ENCODE results near the gene BRMS1.
A peak's percentile ranks its signal among the peaks of the same experiment; 100 is the strongest.
"Not testable (repeated sequence)": the region's sequence is repeated elsewhere in the genome, so short reads cannot be mapped to it uniquely, and the experiment has no call there.

BRMS1 gene

GRCh38 chr11:66326261-66327111 lies 18.4 kb downstream of the BRMS1 start:
- no peak for DNase-seq (ENCODE audit: low read depth in 4 of 4, low spot score in 1 of 4)

GRCh38 chr11:66325263-66325671 lies 19.6 kb downstream of the BRMS1 start:
- DNase-seq (ENCODE audit: low read depth in 4 of 4, low spot score in 1 of 4) = no peak

GRCh38 chr11:66324664-66325063 lies 20.2 kb downstream of the BRMS1 start:
- no peak for DNase-seq (ENCODE audit: low read depth in 4 of 4, low spot score in 1 of 4)

- no peak for DNase-seq (ENCODE audit: low read depth in 4 of 4, low spot score in 1 of 4)
These were observed 21.2 kb downstream of the BRMS1 start for GRCh38 chr11:66323684-66324083.

GRCh38 chr11:66322732-66323427 lies 22.0 kb downstream of the BRMS1 start:
- no peak for DNase-seq (ENCODE audit: low read depth in 4 of 4, low spot score in 1 of 4)

- no peak for DNase-seq (ENCODE audit: low read depth in 4 of 4, low spot score in 1 of 4)
These were observed 23.3 kb downstream of the BRMS1 start for GRCh38 chr11:66321606-66322005.

GRCh38 chr11:66320748-66321147 lies 24.2 kb downstream of the BRMS1 start:
- DNase-seq (ENCODE audit: low read depth in 4 of 4, low spot score in 1 of 4) = not testable (repeated sequence)

- not testable (repeated sequence) for DNase-seq (ENCODE audit: low read depth in 4 of 4, low spot score in 1 of 4)
These were observed 24.6 kb downstream of the BRMS1 start for GRCh38 chr11:66320289-66320688.

- DNase-seq (ENCODE audit: low read depth in 4 of 4, low spot score in 1 of 4) = no peak
These were observed 26.3 kb downstream of the BRMS1 start for GRCh38 chr11:66318600-66318970.

- DNase-seq (ENCODE audit: low read depth in 4 of 4, low spot score in 1 of 4) = peak in 1 of 4 experiments; percentile 13
These were observed 26.9 kb downstream of the BRMS1 start for GRCh38 chr11:66317723-66318599.

- DNase-seq (ENCODE audit: low read depth in 4 of 4, low spot score in 1 of 4) = no peak
These were observed 27.6 kb downstream of the BRMS1 start for GRCh38 chr11:66317322-66317722.

GRCh38 chr11:66316849-66317251 lies 28.1 kb downstream of the BRMS1 start, which contains the start of gene CD248:
CD248 (minus strand) TSS chr11:66317044; CDS start chr11:66317027, 17 bp downstream.
- DNase-seq (ENCODE audit: low read depth in 4 of 4, low spot score in 1 of 4) = no peak

- DNase-seq (ENCODE audit: low read depth in 4 of 4, low spot score in 1 of 4) = no peak
These were observed 28.7 kb downstream of the BRMS1 start for GRCh38 chr11:66315921-66316811.

- no peak for DNase-seq (ENCODE audit: low read depth in 4 of 4, low spot score in 1 of 4)
These were observed 29.4 kb downstream of the BRMS1 start for GRCh38 chr11:66315498-66315885.

GRCh38 chr11:66314561-66315497 lies 30.1 kb downstream of the BRMS1 start:
- DNase-seq (ENCODE audit: low read depth in 4 of 4, low spot score in 1 of 4) = no peak

GRCh38 chr11:66314186-66314501 lies 30.8 kb downstream of the BRMS1 start:
- no peak for DNase-seq (ENCODE audit: low read depth in 4 of 4, low spot score in 1 of 4)

- no peak for DNase-seq (ENCODE audit: low read depth in 4 of 4, low spot score in 1 of 4)
These were observed 31.4 kb downstream of the BRMS1 start for GRCh38 chr11:66313321-66314185.

GRCh38 chr11:66312549-66313320 lies 32.2 kb downstream of the BRMS1 start:
- DNase-seq (ENCODE audit: low read depth in 4 of 4, low spot score in 1 of 4) = peak; percentile 90 to 98 (median 96)

Measured in stimulated activated CD4-positive, alpha-beta T cell treated with anti-CD3 and anti-CD28 coated beads, Interleukin-1b, Interleukin-23, amount 100 ng/mL, for 24 hours (primary cell).